ENCODE data around the gene ODAD4.

GRCh38 chr17:42002792-42003301 lies 72.4 kb downstream of the ODAD4 start:
- TF ChIP-seq CTCF (IDR thresholded peaks at IDR 0.05; ENCODE audit: insufficient read depth, low read length) (no peak), REST (IDR thresholded peaks at IDR 0.05; ENCODE audit: insufficient replicate concordance, low read depth) (no peak)

Measured in HL-60 (cell line).